ENCODE data around the gene KCP. TPM values are rescaled to one million over a fixed set of nuclear protein-coding genes. Genes with fewer than 3 reads are reported as not detected.

The KCP gene
- total and polyA plus RNA-seq, 2 donors (not counting 1 experiment from before 2014, with no cell fraction given): 2.3 to 3.8 TPM

- ATAC-seq (ENCODE audit: low read depth) (no peak), DNase-seq (no peak)
- no peaks in the 10 kb centered on the region for H3K79me2 ChIP-seq (ENCODE audit: control insufficient read depth, insufficient read depth, low read length)
- no peak overlapping the region for H2AFZ ChIP-seq (ENCODE audit: insufficient read depth, low read depth, low read length, poor library complexity, severe bottlenecking)
- no peak for TF ChIP-seq EZH2 (IDR thresholded peaks at IDR 0.05; ENCODE audit: borderline replicate concordance, insufficient read depth, low read depth, low read length, poor library complexity, severe bottlenecking)
- no peak for TF ChIP-seq CTCF (IDR thresholded peaks at IDR 0.05)
- POLR2A ChIA-PET: no interaction called here
- CTCF ChIA-PET: no interaction called here
- Mint-ChIP-seq H3K4me1 (peaks cover 4% of the 10 kb centered on the region), H3K27ac (no peak overlapping the region), H3K4me3 (no peak overlapping the region), H3K27me3 (peaks cover 10% of the 10 kb centered on the region), H3K9me3 (ENCODE audit: insufficient read depth) (no peaks in the 10 kb centered on the region)
- H3K4me1 ChIP-seq (ENCODE audit: control insufficient read depth in 2 of 2, insufficient read depth in 2 of 2, low read length in 2 of 2): peaks cover 7 to 12% of the 10 kb centered on the region in 2 donors
- no peak overlapping the region for H3K4me3 ChIP-seq (ENCODE audit: control extremely low read depth in 1 of 5, extremely low read depth in 1 of 5, insufficient read depth in 1 of 5, low read depth in 2 of 5, low read length in 4 of 5)
- intact Hi-C loops (cut with micrococcal nuclease): no loop called here
- H3K4me2 ChIP-seq (replicated peaks; ENCODE audit: low read depth, low read length, poor library complexity, severe bottlenecking): no peak overlapping the region
- peaks cover 0 to 31% (median 6%) of the 10 kb centered on the region in 4 experiments for H3K27me3 ChIP-seq (replicated peaks in 1 of 4; ENCODE audit: control extremely low read depth in 1 of 4, control insufficient read depth in 3 of 4, insufficient read depth in 4 of 4, low read length in 3 of 4)
- H4K20me1 ChIP-seq (ENCODE audit: control insufficient read depth, insufficient read depth, low read length, poor library complexity, severe bottlenecking): no peaks in the 10 kb centered on the region
- H3K27ac ChIP-seq (ENCODE audit: low read length in 2 of 2): no peak overlapping the region
- H3K9ac ChIP-seq (ENCODE audit: low read length): no peak overlapping the region
- H3K9me3 ChIP-seq (ENCODE audit: control extremely low read depth in 1 of 3, control insufficient read depth in 2 of 3, insufficient read depth in 1 of 3, low read length in 2 of 3): peaks cover 0 to 3% (median under 1%) of the 10 kb centered on the region in 3 donors
- 100% methylated on average over 1 of the region's 6 CpGs for WGBS (ENCODE audit: insufficient coverage)
- H3K36me3 ChIP-seq (replicated peaks in 1 of 2; ENCODE audit: control extremely low read depth in 1 of 2, control insufficient read depth in 1 of 2, extremely low read depth in 1 of 2, insufficient read depth in 2 of 2, low read length in 1 of 2): no peaks in the 10 kb centered on the region
Observed at GRCh38 chr7:128894101-128894440, 16.4 kb downstream of the KCP start.

DNA sequence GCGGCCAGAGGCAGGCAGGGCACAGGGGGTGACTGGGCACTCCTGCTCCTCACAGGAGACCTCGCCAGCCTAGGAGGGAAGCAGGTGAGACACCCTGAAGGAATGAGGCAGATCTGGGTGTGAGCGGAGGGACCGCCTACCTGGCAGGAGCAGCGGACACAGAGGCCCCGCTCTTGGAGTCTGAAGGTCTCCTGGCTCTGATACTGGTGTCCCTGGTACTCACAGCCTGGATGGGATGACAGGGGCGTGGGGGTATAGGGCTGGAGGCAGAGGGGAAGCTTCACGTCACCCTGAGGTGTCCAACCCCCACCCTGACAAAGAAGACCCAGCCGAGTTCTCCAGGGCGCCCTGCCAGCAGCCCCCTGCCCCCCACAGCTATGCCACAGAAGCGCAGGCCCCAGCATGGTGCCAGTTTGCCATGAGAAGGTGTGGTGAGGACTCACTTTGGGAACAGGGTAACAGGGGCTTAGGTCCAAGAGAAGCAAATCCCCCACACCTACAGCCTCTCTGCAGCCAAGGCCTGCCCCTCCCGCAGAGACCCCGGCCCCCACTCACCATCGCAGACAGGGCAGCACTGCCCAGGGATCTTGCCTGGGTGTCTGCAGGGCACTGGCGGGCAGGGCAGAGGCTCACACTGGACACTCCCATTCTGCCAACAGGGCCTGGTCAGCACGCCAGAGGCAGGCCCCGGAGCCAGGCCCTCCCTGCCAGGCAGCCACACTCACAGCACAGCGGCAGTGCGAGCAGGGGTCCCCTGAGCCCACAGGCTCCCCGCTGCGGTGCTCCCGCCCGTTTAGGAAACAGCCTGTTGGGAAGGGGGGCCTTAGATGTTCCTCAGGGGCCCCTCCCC lies 17.0 kb downstream of the KCP start:
- 97% methylated on average over 12 of the region's 23 CpGs for WGBS (ENCODE audit: insufficient coverage)
- TF ChIP-seq EZH2 (IDR thresholded peaks at IDR 0.05; ENCODE audit: borderline replicate concordance, insufficient read depth, low read depth, low read length, poor library complexity, severe bottlenecking): no peak
- no peak for TF ChIP-seq CTCF (IDR thresholded peaks at IDR 0.05)
- H3K79me2 ChIP-seq (ENCODE audit: control insufficient read depth, insufficient read depth, low read length): no peaks in the 10 kb centered on the region
- no peak overlapping the region for H3K4me2 ChIP-seq (replicated peaks; ENCODE audit: low read depth, low read length, poor library complexity, severe bottlenecking)
- POLR2A ChIA-PET: no interaction called here
- Mint-ChIP-seq H3K27me3 (peaks cover 10% of the 10 kb centered on the region), H3K9me3 (ENCODE audit: insufficient read depth) (no peaks in the 10 kb centered on the region), H3K27ac (no peak overlapping the region), H3K4me1 (peaks cover 4% of the 10 kb centered on the region), H3K4me3 (no peak overlapping the region)
- H3K4me3 ChIP-seq (ENCODE audit: control extremely low read depth in 1 of 5, extremely low read depth in 1 of 5, insufficient read depth in 1 of 5, low read depth in 2 of 5, low read length in 4 of 5): no peak overlapping the region
- peaks cover 7 to 12% of the 10 kb centered on the region in 2 donors for H3K4me1 ChIP-seq (ENCODE audit: control insufficient read depth in 2 of 2, insufficient read depth in 2 of 2, low read length in 2 of 2)
- H2AFZ ChIP-seq (ENCODE audit: insufficient read depth, low read depth, low read length, poor library complexity, severe bottlenecking): no peak overlapping the region
- intact Hi-C loops (cut with micrococcal nuclease): no loop called here
- no peak for ATAC-seq (ENCODE audit: low read depth)
- CTCF ChIA-PET: interaction anchor here (1.8 kb wide), 1 partner anchor 10 kb away, joined by 5 read pairs; no protein-coding TSS in a partner anchor
- H3K9ac ChIP-seq (ENCODE audit: low read length): no peak overlapping the region
- peaks cover 0 to 33% (median 6%) of the 10 kb centered on the region in 4 experiments for H3K27me3 ChIP-seq (replicated peaks in 1 of 4; ENCODE audit: control extremely low read depth in 1 of 4, control insufficient read depth in 3 of 4, insufficient read depth in 4 of 4, low read length in 3 of 4)
- H4K20me1 ChIP-seq (ENCODE audit: control insufficient read depth, insufficient read depth, low read length, poor library complexity, severe bottlenecking): no peaks in the 10 kb centered on the region
- H3K36me3 ChIP-seq (replicated peaks in 1 of 2; ENCODE audit: control extremely low read depth in 1 of 2, control insufficient read depth in 1 of 2, extremely low read depth in 1 of 2, insufficient read depth in 2 of 2, low read length in 1 of 2): no peaks in the 10 kb centered on the region
- DNase-seq: no peak
- no peaks in the 10 kb centered on the region for H3K9me3 ChIP-seq (ENCODE audit: control extremely low read depth in 1 of 3, control insufficient read depth in 2 of 3, insufficient read depth in 1 of 3, low read length in 2 of 3)
- no peak overlapping the region for H3K27ac ChIP-seq (ENCODE audit: low read length in 2 of 2)
